K562 (cell line): ENCODE results near the gene NR2F1. TPM values are rescaled to one million over a fixed set of nuclear protein-coding genes. Genes with fewer than 3 reads are reported as not detected.

Experiments used
- ATAC-seq: fragments of 200-7000 bp; cut with Tn5 transposase; 3 replicates; pipeline ENCODE4 v1.9.1; 2020; ENCODE audit warnings: moderate library complexity
- BruUV-seq: library from RNA; stranded (reverse); fragments of 400-500 nt; replicated peaks from 2 replicates; lab custom pipeline; 2021; lab: Mats Ljungman, UMichigan
- CTCF ChIA-PET: fragments of 300-600 bp; formaldehyde crosslinking; extraction: SDS; loops from one replicate; lab custom pipeline; 2021; ENCODE audit warnings: low intra/inter-chr PET ratio; lab: Yijun Ruan, JAX
- POLR2A ChIA-PET: fragments of 300-600, 350-650 bp; sonication (Branson Sonifier 250); formaldehyde crosslinking; extraction: SDS; loops from one replicate; lab custom pipeline; 2021; ENCODE audit warnings: antibody characterized with exemption, inconsistent platforms; lab: Yijun Ruan, JAX
- DNase-seq, 4 experiments: peaks; one replicate each; pipeline versions ENCODE4 v3.0.0 to v3.0.0-alpha.2; 2011 to 2018; ENCODE audit warnings: low spot score in 3 of 4, mixed read lengths in 3 of 4; ENCODE audit errors: extremely low read depth in 1 of 4
- FAIRE-seq: peaks from 2 replicates; lab custom pipeline; 2011; peaks lifted over from hg19 to GRCh38; lab: Jason Lieb, UNC
- H2AFZ ChIP-seq: 2 replicates; pipeline ENCODE4 v1.6.0; 2011; ENCODE audit warnings: low read depth, low read length, control low read depth, inconsistent platforms
- H3K27ac ChIP-seq: fragments of 200-600 bp; 3 replicates; pipeline ENCODE4 v1.8.0; 2011; ENCODE audit warnings: low read depth, mild to moderate bottlenecking, control low read depth, inconsistent platforms, low read length, moderate library complexity, mixed read lengths; ENCODE audit errors: extremely low read depth
- H3K27me3 ChIP-seq, 2 experiments: fragments of 300-600 bp in 1 of 2; 2 replicates in 1 of 2; 3 replicates in 1 of 2; pipeline versions ENCODE4 v1.6.0 to v1.8.0; 2011; ENCODE audit warnings: inconsistent platforms in 2 of 2, low read length in 2 of 2, mild to moderate bottlenecking in 1 of 2, mixed read lengths in 1 of 2, moderate library complexity in 1 of 2; ENCODE audit not compliant: control insufficient read depth in 2 of 2, insufficient read depth in 2 of 2
- H3K36me3 ChIP-seq: fragments of 300-600 bp; 3 replicates; pipeline ENCODE4 v1.8.0; 2011; ENCODE audit warnings: mild to moderate bottlenecking, low read length, inconsistent platforms; ENCODE audit not compliant: control insufficient read depth, insufficient read depth
- H3K4me1 ChIP-seq, 2 experiments: fragments of 200-600 bp in 1 of 2; replicated peaks in 1 of 2; 2 replicates in 1 of 2; 3 replicates in 1 of 2; pipeline versions ENCODE4 v1.5.1 to v1.8.0; 2011; ENCODE audit warnings: inconsistent platforms in 2 of 2, low read length in 2 of 2, mild to moderate bottlenecking in 1 of 2, mixed read lengths in 1 of 2, moderate library complexity in 1 of 2; ENCODE audit not compliant: control insufficient read depth in 2 of 2, insufficient read depth in 2 of 2
- H3K4me2 ChIP-seq: 2 replicates; pipeline ENCODE4 v1.6.1; 2011; ENCODE audit warnings: low read length, control low read depth, inconsistent platforms, mixed read lengths; ENCODE audit not compliant: insufficient read depth
- H3K4me3 ChIP-seq: fragments of 200-600 bp; sonication (generic), shearing (Covaris generic); 2 replicates; pipeline ENCODE4 v1.5.1; 2016; ENCODE audit warnings: control low read depth, inconsistent platforms
- H3K79me2 ChIP-seq: fragments of 200-600 bp; 3 replicates; pipeline ENCODE4 v1.8.0; 2011; ENCODE audit warnings: low read length, inconsistent platforms; ENCODE audit not compliant: control insufficient read depth, insufficient read depth
- H3K9ac ChIP-seq, 2 experiments: 2 replicates each; pipeline versions ENCODE4 v1.6.0 to v1.6.1; 2011; ENCODE audit warnings: low read depth in 2 of 2, low read length in 2 of 2, control low read depth in 1 of 2, inconsistent platforms in 1 of 2, mild to moderate bottlenecking in 1 of 2, mixed read lengths in 1 of 2; ENCODE audit not compliant: insufficient read depth in 1 of 2
- H3K9me1 ChIP-seq: one replicate; pipeline ENCODE4 v1.6.0; 2011; ENCODE audit warnings: inconsistent platforms, mild to moderate bottlenecking, low read length, moderate library complexity; ENCODE audit not compliant: control insufficient read depth, insufficient read depth
- H3K9me3 ChIP-seq: replicated peaks from 2 replicates; pipeline ENCODE4 v1.5.1; 2011; ENCODE audit warnings: low read depth, low read length, inconsistent platforms; ENCODE audit not compliant: control insufficient read depth, insufficient read depth
- H4K20me1 ChIP-seq: replicated peaks from 2 replicates; pipeline ENCODE4 v1.6.1; 2011; ENCODE audit warnings: low read length, inconsistent platforms, mixed read lengths; ENCODE audit not compliant: control insufficient read depth, insufficient read depth
- HDGF ChIP-seq: fragments of 450-650 bp; IDR thresholded peaks from 2 replicates; pipeline ENCODE4 v1.6.1; 2016
- PHTF2 ChIP-seq: fragments of 250-450 bp; sonication (Bioruptor Pico); IDR thresholded peaks from 2 replicates; pipeline ENCODE4 v1.5.0; 2021; ENCODE audit warnings: mild to moderate bottlenecking
- SAFB ChIP-seq: fragments of 200-400 bp; formaldehyde crosslinking; IDR thresholded peaks from 2 replicates; pipeline ENCODE4 v1.6.1; 2017; ENCODE audit warnings: low read depth, low read length, borderline replicate concordance
- TEAD4 ChIP-seq, 2 experiments: sonication (generic) in 1 of 2; formaldehyde crosslinking in 1 of 2; IDR thresholded peaks; 2 replicates each; pipeline versions ENCODE4 v1.6.1 to v1.8.0; 2012 to 2022; ENCODE audit warnings: borderline replicate concordance in 1 of 2, inconsistent platforms in 1 of 2, low read length in 1 of 2, mild to moderate bottlenecking in 1 of 2, missing genetic modification reagents in 1 of 2
- ZC3H11A ChIP-seq: IDR thresholded peaks from 2 replicates; pipeline ENCODE4 v1.6.1; 2012; ENCODE audit warnings: low read depth, low read length, improper control_type of control experiment
- ZFX ChIP-seq: sonication (generic); formaldehyde crosslinking; IDR thresholded peaks from 2 replicates; pipeline ENCODE4 v1.8.0; 2022; ENCODE audit warnings: mild to moderate bottlenecking, missing genetic modification reagents, moderate library complexity
- WGBS: fragments of 100-300 bp; shearing (Covaris generic); methylation state at CpG from one replicate; pipeline ENCODE4 v1.1.6; 2016; ENCODE audit warnings: low coverage, mixed read lengths; ENCODE audit not compliant: insufficient coverage; ENCODE audit errors: missing lambda C conversion rate; 5-methylcytosine and 5-hydroxymethylcytosine counted together
- in situ Hi-C: fragments of 300-500 bp; cut with MboI; formaldehyde crosslinking; loops from 4 replicates; pipeline ENCODE4 v1.15.0; 2018; ENCODE audit warnings: inconsistent platforms, mixed read lengths
- intact Hi-C: fragments of 100-400 bp; cut with micrococcal nuclease; formaldehyde crosslinking; loops from 2 replicates; pipeline ENCODE4 v1.14.2; 2022
- polyA plus RNA-seq, 8 experiments: library from polyadenylated mRNA; depleted of rRNA in 4 of 8; stranded (reverse) in 5 of 8; unstranded in 3 of 8; fragments of >200 nt; fragmentation: Nextera tagmentation in 2 of 8; fragmentation: Illumina TruSeq in 1 of 8; extraction: Ambion mirVana in 2 of 8; extraction: Trizol in 1 of 8; gene quantifications; 2 replicates each; pipeline versions ENCODE4 v1.2.1 to v1.2.3, GENCODE V29; 2011 to 2014; ENCODE audit warnings: inconsistent platforms in 1 of 8, missing spikeins in 1 of 8
- total RNA-seq, 7 experiments: library from RNA; depleted of rRNA in 6 of 7; stranded (reverse); fragments of >200 nt in 6 of 7; fragmentation: Illumina TruSeq in 2 of 7; extraction: Trizol in 2 of 7; gene quantifications; 2 replicates each; pipeline versions ENCODE4 v1.2.1 to v1.2.3, GENCODE V29; 2011 to 2021; ENCODE audit warnings: low replicate concordance in 1 of 7
- TF ChIP-seq, protein P1 (sequence below): conservative IDR thresholded peaks from 2 replicates; pipeline ENCODE4 v1.6.1; 2011; ENCODE audit warnings: low read depth, mild to moderate bottlenecking, low read length; ENCODE audit not compliant: control insufficient read depth
- TF ChIP-seq, protein P2 (sequence below): fragments of 250-450 bp; sonication (Bioruptor Pico); IDR thresholded peaks from 2 replicates; pipeline ENCODE4 v1.4.0; 2020; ENCODE audit warnings: mild to moderate bottlenecking, moderate library complexity
- TF ChIP-seq, protein P3 (sequence below): fragments of 200-800 bp; sonication (Bioruptor generic); IDR thresholded peaks from 2 replicates; pipeline ENCODE4 v1.6.1; 2017; ENCODE audit warnings: missing genetic modification characterization, missing compliant biosample characterization
- TF ChIP-seq, protein P4 (sequence below): fragments of 450-650 bp; formaldehyde crosslinking; IDR thresholded peaks from 2 replicates; pipeline ENCODE4 v1.4.0; 2020; ENCODE audit warnings: mild to moderate bottlenecking, mixed read lengths

The NR2F1 gene
- total and polyA plus RNA-seq, 9 of the 15 experiments (the other 6 are each of a cell fraction or from before 2014, with no cell fraction given), result 0.18 TPM; not detected in 8

DNA sequence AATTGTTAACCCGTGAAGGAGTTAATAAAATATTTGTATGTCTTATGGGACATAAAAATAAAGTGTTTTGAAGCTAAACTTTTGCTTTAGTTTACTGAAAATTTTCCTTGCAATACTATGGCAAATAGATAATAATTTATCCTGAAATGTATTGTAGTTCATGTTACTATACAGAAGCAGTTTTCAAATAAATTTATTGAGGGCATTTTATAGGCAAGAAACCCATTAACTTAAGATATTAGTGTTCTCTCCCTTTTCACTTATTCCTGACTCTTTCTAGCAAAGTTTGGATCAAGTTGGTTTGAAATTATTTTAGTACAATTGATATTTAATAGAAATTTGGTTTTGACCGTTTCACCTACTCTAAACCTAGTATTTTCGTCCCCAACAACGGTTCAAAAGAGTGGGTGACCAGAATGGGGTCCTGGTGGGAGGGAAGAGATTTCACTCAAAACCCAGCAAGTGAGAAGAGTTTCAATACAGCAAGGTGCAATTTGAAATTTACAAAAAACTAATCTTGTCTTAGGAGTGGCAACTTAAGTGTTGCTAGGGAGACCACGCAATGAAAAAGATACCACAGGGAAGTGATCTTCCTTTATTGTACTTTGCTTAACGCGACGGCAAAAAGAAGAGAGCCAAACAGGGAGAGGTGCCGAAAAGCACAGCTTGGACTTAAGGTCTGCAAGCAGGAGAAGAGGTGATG is 28.4 kb downstream of the NR2F1 start (continued):
- TF ChIP-seq ZC3H11A (no peak), ZFX (no peak)
- TF ChIP-seq, protein P1, sequence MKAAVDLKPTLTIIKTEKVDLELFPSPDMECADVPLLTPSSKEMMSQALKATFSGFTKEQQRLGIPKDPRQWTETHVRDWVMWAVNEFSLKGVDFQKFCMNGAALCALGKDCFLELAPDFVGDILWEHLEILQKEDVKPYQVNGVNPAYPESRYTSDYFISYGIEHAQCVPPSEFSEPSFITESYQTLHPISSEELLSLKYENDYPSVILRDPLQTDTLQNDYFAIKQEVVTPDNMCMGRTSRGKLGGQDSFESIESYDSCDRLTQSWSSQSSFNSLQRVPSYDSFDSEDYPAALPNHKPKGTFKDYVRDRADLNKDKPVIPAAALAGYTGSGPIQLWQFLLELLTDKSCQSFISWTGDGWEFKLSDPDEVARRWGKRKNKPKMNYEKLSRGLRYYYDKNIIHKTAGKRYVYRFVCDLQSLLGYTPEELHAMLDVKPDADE, result no peak
- TF ChIP-seq, all 486 proteins: peak for 0

DNA sequence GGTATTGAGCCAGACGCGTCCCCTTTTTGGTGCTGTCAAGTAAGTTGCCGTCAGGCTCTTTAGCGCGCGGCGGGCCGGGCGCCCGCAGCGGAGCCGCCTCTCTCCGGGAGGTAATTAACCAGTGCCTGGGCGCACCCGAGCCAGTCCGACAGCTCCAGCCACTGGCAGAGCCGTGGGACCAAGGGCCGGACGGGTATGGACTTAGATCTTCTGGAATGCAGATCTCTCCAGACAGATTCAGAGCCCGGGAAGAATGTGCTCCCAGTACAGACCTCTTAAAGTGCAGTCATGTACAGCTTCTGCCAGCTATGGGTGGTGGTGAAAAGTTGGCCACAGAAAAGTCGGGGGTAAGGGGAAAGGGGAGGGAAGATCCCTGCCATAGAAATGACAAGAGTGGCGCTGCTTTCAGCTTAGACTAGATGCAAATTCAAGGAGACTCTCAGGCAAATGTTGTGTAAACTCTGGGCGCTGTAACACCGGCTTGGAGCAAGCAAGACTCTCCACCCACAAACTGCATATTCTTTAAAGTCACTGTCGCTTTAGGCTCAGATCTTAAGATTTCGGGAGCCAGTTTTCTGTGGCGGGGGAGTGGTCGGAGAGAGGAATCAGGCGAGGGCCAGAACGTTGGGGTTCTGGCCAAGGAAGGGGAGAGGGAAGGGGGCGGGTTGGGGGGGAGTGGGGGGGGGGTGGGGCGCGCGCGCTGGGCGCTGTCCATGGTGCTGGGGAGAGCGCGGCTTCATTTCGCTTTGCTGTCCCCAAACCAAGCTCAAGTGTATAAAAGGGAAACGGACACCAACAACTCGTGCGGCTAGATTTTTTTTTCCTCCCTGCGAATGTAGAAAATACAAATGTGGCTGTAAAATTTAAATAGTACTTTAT is 29.2 kb downstream of the NR2F1 start:
- Histone ChIP-seq H3K9me3 (no peaks in the 10 kb centered on the region), H3K4me3 (no peak overlapping the region), H3K27me3 (peaks cover 3 to 6% of the 10 kb centered on the region in 2 experiments; a peak in 3 of 5 replicates), H3K9me1 (no peaks in the 10 kb centered on the region), H2AFZ (no peak overlapping the region), H3K9ac (no peak overlapping the region), H3K4me1 (no peaks in the 10 kb centered on the region), H3K27ac (no peak overlapping the region), H4K20me1 (no peaks in the 10 kb centered on the region), H3K36me3 (no peaks in the 10 kb centered on the region), H3K79me2 (no peaks in the 10 kb centered on the region), H3K4me2 (no peak overlapping the region)
- FAIRE-seq, result no peak
- intact Hi-C loops, result loop anchor here (10.0 kb wide), 1 partner anchor 303 kb away; no protein-coding TSS in a partner anchor
- no TSS peak for BruUV-seq
- POLR2A ChIA-PET, result no interaction called here
- no peak for ATAC-seq
- in situ Hi-C loops, result no loop called here
- CTCF ChIA-PET, result no interaction called here
- peak in 3 of 4 experiments; percentile 28 to 41 (median 36) for DNase-seq
- WGBS, result 6% methylated on average over 25 of the region's 43 CpGs
- TF ChIP-seq HDGF (no peak), SAFB (no peak), TEAD4 (IDR thresholded peaks at IDR 0.05; ENCODE audit: low read length) (no peak), TEAD4 (CRISPR knock-in tag; IDR thresholded peaks at IDR 0.05; ENCODE audit: borderline replicate concordance) (no peak), PHTF2 (CRISPR knock-in tag) (no peak)
- TF ChIP-seq, protein P2, sequence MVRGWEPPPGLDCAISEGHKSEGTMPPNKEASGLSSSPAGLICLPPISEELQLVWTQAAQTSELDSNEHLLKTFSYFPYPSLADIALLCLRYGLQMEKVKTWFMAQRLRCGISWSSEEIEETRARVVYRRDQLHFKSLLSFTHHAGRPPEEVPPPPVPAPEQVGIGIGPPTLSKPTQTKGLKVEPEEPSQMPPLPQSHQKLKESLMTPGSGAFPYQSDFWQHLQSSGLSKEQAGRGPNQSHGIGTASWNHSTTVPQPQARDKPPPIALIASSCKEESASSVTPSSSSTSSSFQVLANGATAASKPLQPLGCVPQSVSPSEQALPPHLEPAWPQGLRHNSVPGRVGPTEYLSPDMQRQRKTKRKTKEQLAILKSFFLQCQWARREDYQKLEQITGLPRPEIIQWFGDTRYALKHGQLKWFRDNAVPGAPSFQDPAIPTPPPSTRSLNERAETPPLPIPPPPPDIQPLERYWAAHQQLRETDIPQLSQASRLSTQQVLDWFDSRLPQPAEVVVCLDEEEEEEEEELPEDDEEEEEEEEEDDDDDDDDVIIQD (CRISPR knock-in tag), result no peak
- TF ChIP-seq, protein P3, sequence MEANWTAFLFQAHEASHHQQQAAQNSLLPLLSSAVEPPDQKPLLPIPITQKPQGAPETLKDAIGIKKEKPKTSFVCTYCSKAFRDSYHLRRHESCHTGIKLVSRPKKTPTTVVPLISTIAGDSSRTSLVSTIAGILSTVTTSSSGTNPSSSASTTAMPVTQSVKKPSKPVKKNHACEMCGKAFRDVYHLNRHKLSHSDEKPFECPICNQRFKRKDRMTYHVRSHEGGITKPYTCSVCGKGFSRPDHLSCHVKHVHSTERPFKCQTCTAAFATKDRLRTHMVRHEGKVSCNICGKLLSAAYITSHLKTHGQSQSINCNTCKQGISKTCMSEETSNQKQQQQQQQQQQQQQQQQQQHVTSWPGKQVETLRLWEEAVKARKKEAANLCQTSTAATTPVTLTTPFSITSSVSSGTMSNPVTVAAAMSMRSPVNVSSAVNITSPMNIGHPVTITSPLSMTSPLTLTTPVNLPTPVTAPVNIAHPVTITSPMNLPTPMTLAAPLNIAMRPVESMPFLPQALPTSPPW (CRISPR knock-in tag), result peak; percentile 76
- TF ChIP-seq, protein P4, sequence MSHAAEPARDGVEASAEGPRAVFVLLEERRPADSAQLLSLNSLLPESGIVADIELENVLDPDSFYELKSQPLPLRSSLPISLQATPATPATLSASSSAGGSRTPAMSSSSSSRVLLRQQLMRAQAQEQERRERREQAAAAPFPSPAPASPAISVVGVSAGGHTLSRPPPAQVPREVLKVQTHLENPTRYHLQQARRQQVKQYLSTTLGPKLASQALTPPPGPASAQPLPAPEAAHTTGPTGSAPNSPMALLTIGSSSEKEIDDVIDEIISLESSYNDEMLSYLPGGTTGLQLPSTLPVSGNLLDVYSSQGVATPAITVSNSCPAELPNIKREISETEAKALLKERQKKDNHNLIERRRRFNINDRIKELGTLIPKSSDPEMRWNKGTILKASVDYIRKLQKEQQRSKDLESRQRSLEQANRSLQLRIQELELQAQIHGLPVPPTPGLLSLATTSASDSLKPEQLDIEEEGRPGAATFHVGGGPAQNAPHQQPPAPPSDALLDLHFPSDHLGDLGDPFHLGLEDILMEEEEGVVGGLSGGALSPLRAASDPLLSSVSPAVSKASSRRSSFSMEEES (CRISPR knock-in tag), result no peak
